Neural progenitor cell (in vitro differentiated cells): Measurements from ENCODE around the gene SPATA13. TPM values are rescaled to one million over a fixed set of nuclear protein-coding genes. Genes with fewer than 3 reads are reported as not detected.

Experiments
- DNase-seq: peaks from one replicate; pipeline ENCODE4 v3.0.0-alpha.2; 2016; ENCODE audit warnings: low spot score
- H2AFZ ChIP-seq: fragments of 200-600 bp; sonication (generic); replicated peaks from 2 replicates; pipeline ENCODE4 v1.6.1; 2016; ENCODE audit warnings: antibody characterized with exemption
- H3F3A ChIP-seq: fragments of 200-600 bp; sonication (generic); 2 replicates; pipeline ENCODE4 v1.6.1; 2016; ENCODE audit warnings: antibody characterized with exemption, low read depth
- H3K27ac ChIP-seq: fragments of 200-600 bp; sonication (generic); 2 replicates; pipeline ENCODE4 v1.5.1; 2016; ENCODE audit warnings: mild to moderate bottlenecking
- H3K27me3 ChIP-seq: fragments of 200-600 bp; sonication (generic); 2 replicates; pipeline ENCODE4 v1.6.1; 2016; ENCODE audit warnings: mild to moderate bottlenecking, moderate library complexity
- H3K36me3 ChIP-seq: fragments of 200-600 bp; sonication (generic); 2 replicates; pipeline ENCODE4 v1.5.1; 2016
- H3K4me1 ChIP-seq: fragments of 200-600 bp; sonication (generic); 2 replicates; pipeline ENCODE4 v1.6.1; 2016; ENCODE audit warnings: mixed run types
- H3K4me2 ChIP-seq: fragments of 200-600 bp; sonication (generic); 2 replicates; pipeline ENCODE4 v1.6.1; 2016
- H3K4me3 ChIP-seq: fragments of 200-600 bp; sonication (generic); 2 replicates; pipeline ENCODE4 v1.5.1; 2016
- H3K79me2 ChIP-seq: fragments of 200-600 bp; sonication (generic); 2 replicates; pipeline ENCODE4 v1.6.1; 2016; ENCODE audit warnings: low read depth
- H3K9ac ChIP-seq: fragments of 200-600 bp; sonication (generic); 2 replicates; pipeline ENCODE4 v1.6.1; 2016
- H3K9me3 ChIP-seq: fragments of 200-600 bp; sonication (generic); 2 replicates; pipeline ENCODE4 v1.5.1; 2016; ENCODE audit warnings: low read depth
- H4K20me1 ChIP-seq: fragments of 200-600 bp; sonication (generic); 2 replicates; pipeline ENCODE4 v1.6.1; 2016; ENCODE audit warnings: low read depth
- H3K27ac Mint-ChIP-seq: 3 replicates; pipeline ENCODE4 v1.8.0; 2021; ENCODE audit warnings: mixed read lengths
- H3K27me3 Mint-ChIP-seq: 2 replicates; pipeline ENCODE4 v1.8.0; 2022; ENCODE audit warnings: low read depth, mild to moderate bottlenecking, inconsistent platforms, moderate library complexity, mixed read lengths; ENCODE audit not compliant: insufficient read depth
- H3K36me3 Mint-ChIP-seq: 3 replicates; pipeline ENCODE4 v1.8.0; 2021; ENCODE audit warnings: mixed read lengths
- H3K4me1 Mint-ChIP-seq: 3 replicates; pipeline ENCODE4 v1.8.0; 2021; ENCODE audit warnings: mixed read lengths
- H3K4me3 Mint-ChIP-seq: 3 replicates; pipeline ENCODE4 v1.8.0; 2021; ENCODE audit warnings: mild to moderate bottlenecking, moderate library complexity, mixed read lengths
- H3K9me3 Mint-ChIP-seq: 3 replicates; pipeline ENCODE4 v1.8.0; 2020; ENCODE audit warnings: mixed read lengths
- CTCF ChIP-seq: fragments of 200-600 bp; sonication (generic); IDR thresholded peaks from 2 replicates; pipeline ENCODE4 v1.5.1; 2017; ENCODE audit warnings: antibody characterized with exemption, mild to moderate bottlenecking
- EZH2 ChIP-seq: fragments of 200-600 bp; sonication (generic); IDR thresholded peaks from 2 replicates; pipeline ENCODE4 v1.6.1; 2017; ENCODE audit warnings: antibody characterized with exemption, mild to moderate bottlenecking, moderate library complexity
- EZH2phosphoT487 ChIP-seq: fragments of 200-600 bp; sonication (generic); IDR thresholded peaks from 2 replicates; pipeline ENCODE4 v1.6.1; 2017; ENCODE audit warnings: antibody characterized with exemption
- total RNA-seq: library from RNA; depleted of rRNA; stranded (reverse); fragments of >200 nt; gene quantifications from 2 replicates; pipeline ENCODE4 v1.2.3, GENCODE V29; 2015; ENCODE audit warnings: low replicate concordance

Gene SPATA13
- total RNA-seq, 1 donor from 2014 or later = 15.9 TPM

GRCh38 chr13:24173795-24174194, 13.3 kb downstream of the SPATA13 start:
- Mint-ChIP-seq H3K27me3 (no peaks in the 10 kb centered on the region), H3K9me3 (peaks cover 2% of the 10 kb centered on the region), H3K4me1 (peaks cover 33% of the 10 kb centered on the region), H3K36me3 (peaks cover 31% of the 10 kb centered on the region), H3K27ac (no peak overlapping the region), H3K4me3 (no peak overlapping the region)
- Histone ChIP-seq H3K4me2 (no peak overlapping the region), H3K4me3 (no peak overlapping the region), H3K9me3 (no peaks in the 10 kb centered on the region), H3K9ac (no peak overlapping the region), H3K27me3 (no peaks in the 10 kb centered on the region), H3K27ac (no peak overlapping the region), H2AFZ (no peak overlapping the region), H3K4me1 (peaks cover 8% of the 10 kb centered on the region), H3K36me3 (no peaks in the 10 kb centered on the region), H3K79me2 (peaks cover 30% of the 10 kb centered on the region), H3F3A (no peaks in the 10 kb centered on the region), H4K20me1 (peaks cover 3% of the 10 kb centered on the region)
- TF ChIP-seq EZH2phosphoT487 = no peak
- no peak for DNase-seq

DNA sequence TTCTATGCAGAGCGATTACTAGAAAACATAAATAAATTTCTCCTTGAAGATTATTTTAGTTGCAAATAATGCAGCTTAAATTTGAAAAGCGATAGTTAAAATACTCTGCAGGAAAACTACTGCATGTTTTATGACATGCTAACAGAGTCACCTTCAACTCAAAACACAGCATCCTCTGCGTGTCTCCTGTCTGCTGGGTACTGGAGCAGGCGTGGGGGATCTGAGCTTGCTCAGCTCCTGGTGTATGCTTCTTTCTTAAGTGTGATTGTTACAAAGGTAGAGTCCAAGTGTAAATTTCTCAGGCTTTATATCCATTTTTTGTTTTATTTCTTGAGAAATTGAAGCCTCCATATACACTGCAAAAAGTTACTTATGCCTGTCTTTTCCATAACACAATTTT, 15.3 kb downstream of the SPATA13 start:
- H3K4me1 ChIP-seq = peaks cover 5% of the 10 kb centered on the region
- H3K79me2 ChIP-seq = peaks cover 33% of the 10 kb centered on the region
- H3K9ac ChIP-seq = no peak overlapping the region
- no peaks in the 10 kb centered on the region for H3K27me3 ChIP-seq
- DNase-seq = no peak
- Mint-ChIP-seq H3K27me3 (no peaks in the 10 kb centered on the region), H3K9me3 (peaks cover 2% of the 10 kb centered on the region), H3K4me1 (peaks cover 22% of the 10 kb centered on the region), H3K36me3 (peaks cover 30% of the 10 kb centered on the region), H3K4me3 (no peak overlapping the region), H3K27ac (no peak overlapping the region)
- no peak overlapping the region for H3K4me2 ChIP-seq
- H3K9me3 ChIP-seq = no peaks in the 10 kb centered on the region
- H3K4me3 ChIP-seq = no peak overlapping the region
- no peak overlapping the region for H2AFZ ChIP-seq
- no peak overlapping the region for H3K27ac ChIP-seq
- H4K20me1 ChIP-seq = peaks cover 3% of the 10 kb centered on the region
- H3F3A ChIP-seq = no peaks in the 10 kb centered on the region
- no peaks in the 10 kb centered on the region for H3K36me3 ChIP-seq
- no peak for TF ChIP-seq EZH2phosphoT487
- TF ChIP-seq EZH2 = no peak
- TF ChIP-seq CTCF = no peak

- no peak overlapping the region for H3K9ac ChIP-seq
- Mint-ChIP-seq H3K27me3 (no peaks in the 10 kb centered on the region), H3K9me3 (peaks cover 4% of the 10 kb centered on the region), H3K4me3 (no peak overlapping the region), H3K4me1 (peaks cover 22% of the 10 kb centered on the region), H3K27ac (no peak overlapping the region), H3K36me3 (peaks cover 27% of the 10 kb centered on the region)
- H3F3A ChIP-seq = no peaks in the 10 kb centered on the region
- peaks cover 3% of the 10 kb centered on the region for H4K20me1 ChIP-seq
- H3K27me3 ChIP-seq = no peaks in the 10 kb centered on the region
- H3K4me2 ChIP-seq = no peak overlapping the region
- H3K9me3 ChIP-seq = no peaks in the 10 kb centered on the region
- TF ChIP-seq CTCF (no peak), EZH2 (no peak), EZH2phosphoT487 (no peak)
- H3K4me3 ChIP-seq = no peak overlapping the region
- no peak for DNase-seq
- H3K4me1 ChIP-seq = peaks cover 5% of the 10 kb centered on the region
- no peaks in the 10 kb centered on the region for H3K36me3 ChIP-seq
- H2AFZ ChIP-seq = no peak overlapping the region
- H3K27ac ChIP-seq = no peak overlapping the region
- peaks cover 33% of the 10 kb centered on the region for H3K79me2 ChIP-seq
Measured at GRCh38 chr13:24176351-24177101, 16.0 kb downstream of the SPATA13 start.

DNA sequence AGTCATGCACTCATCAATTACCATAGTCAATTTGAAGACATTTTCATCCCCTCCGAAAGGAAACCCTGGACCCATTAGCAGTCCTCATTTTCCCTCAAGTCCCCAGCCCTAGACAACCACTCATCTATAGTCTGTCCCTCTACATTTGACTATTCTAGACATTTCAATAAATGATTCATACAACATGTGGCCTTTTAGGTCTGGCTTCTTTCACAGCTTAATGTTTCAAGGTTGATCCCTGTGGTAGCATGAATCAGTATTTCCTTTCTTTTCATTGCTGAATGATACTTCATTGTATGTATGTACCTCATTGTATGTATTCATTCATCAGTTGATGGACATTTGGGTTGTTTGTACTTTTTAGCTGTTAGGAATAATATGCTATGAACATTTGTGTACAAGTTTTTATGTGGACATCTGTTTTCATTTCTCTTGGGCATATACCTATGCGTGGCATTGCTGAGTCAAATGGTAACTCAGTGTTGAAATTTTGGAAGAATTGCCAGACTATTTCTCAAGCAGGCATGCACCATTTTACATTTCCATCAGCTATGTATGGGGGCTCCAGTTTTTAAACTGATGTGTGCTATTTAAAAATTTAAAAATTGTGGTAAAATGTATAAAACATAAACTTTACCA, 18.4 kb downstream of the SPATA13 start:
- H3K4me1 Mint-ChIP-seq = peaks cover 16% of the 10 kb centered on the region
- peaks cover 5% of the 10 kb centered on the region for H3K4me1 ChIP-seq
- no peaks in the 10 kb centered on the region for H3K36me3 ChIP-seq

More for the DNA sequence above, 18.4 kb downstream of the SPATA13 start:
- Histone ChIP-seq H3K4me3 (no peak overlapping the region), H4K20me1 (peaks cover 3% of the 10 kb centered on the region), H3K79me2 (peaks cover 33% of the 10 kb centered on the region), H3K27ac (no peak overlapping the region), H3K27me3 (no peaks in the 10 kb centered on the region), H3K4me2 (no peak overlapping the region), H3F3A (no peaks in the 10 kb centered on the region), H2AFZ (no peak overlapping the region), H3K9ac (no peak overlapping the region), H3K9me3 (no peaks in the 10 kb centered on the region)
- no peak for DNase-seq
- H3K4me3 Mint-ChIP-seq = no peak overlapping the region
- TF ChIP-seq EZH2phosphoT487 = no peak
- no peak for TF ChIP-seq CTCF
- TF ChIP-seq EZH2 = no peak
- H3K9me3 Mint-ChIP-seq = peaks cover 7% of the 10 kb centered on the region
- H3K27me3 Mint-ChIP-seq = no peaks in the 10 kb centered on the region
- H3K36me3 Mint-ChIP-seq = peaks cover 25% of the 10 kb centered on the region
- H3K27ac Mint-ChIP-seq = no peak overlapping the region
